Mucosa of descending colon (tissue), 3 donors: ENCODE results near the gene LRRC9. TPM values are rescaled to one million over a fixed set of nuclear protein-coding genes. Genes with fewer than 3 reads are reported as not detected.

Source experiments
- ATAC-seq: fragments of 200-7000 bp; cut with Tn5 transposase; one replicate; pipeline ENCODE4 v1.9.1; 2020; ENCODE audit warnings: mild to moderate bottlenecking, moderate library complexity
- DNase-seq, 3 donors: peaks; one replicate each; pipeline ENCODE4 v3.0.0-alpha.2; 2020
- H3K36me3 ChIP-seq: fragments of 200-600 bp; one replicate; pipeline ENCODE4 v1.8.0; 2021; ENCODE audit warnings: low read depth, mild to moderate bottlenecking
- H3K4me1 ChIP-seq: fragments of 200-600 bp; one replicate; pipeline ENCODE4 v1.8.0; 2021; ENCODE audit warnings: low read depth, mild to moderate bottlenecking
- H3K4me3 ChIP-seq: fragments of 200-600 bp; one replicate; pipeline ENCODE4 v1.8.0; 2021; ENCODE audit warnings: mild to moderate bottlenecking
- H3K9me3 ChIP-seq: fragments of 200-600 bp; one replicate; pipeline ENCODE4 v1.8.0; 2021; ENCODE audit warnings: mild to moderate bottlenecking
- intact Hi-C, 2 donors: fragments of 100-400 bp; cut with DNase I in 1 of 2; cut with micrococcal nuclease in 1 of 2; formaldehyde crosslinking; loops; one replicate each; pipeline versions ENCODE4 v1.11.0 to v1.11.1; 2022; cut with DNase I, micrococcal nuclease
- total RNA-seq, 3 donors: library from RNA; stranded (reverse); fragmentation: NEBNext Ultra II Directional in 2 of 3; extraction: Animal tissue kit (Norgen Biotek cat#: 25700) in 2 of 3; gene quantifications; one replicate each; pipeline versions ENCODE4 v1.2.1 to v1.2.4, GENCODE V29; 2021 to 2023
- TF ChIP-seq, protein P1 (sequence below): fragments of 200-600 bp; IDR thresholded peaks from one replicate; pipeline ENCODE4 v1.8.0; 2022; ENCODE audit warnings: antibody characterized with exemption, mild to moderate bottlenecking
- donor health status: DM: no; HTN: no; CAD: no; lungs with moderate emphysema.
- donor health status: DM: no; HTN: no; CAD: no.
- donor health status: DM: no; HTN: yes; CAD: no.

LRRC9 gene
- total RNA-seq, 3 donors from 2014 or later = 0.58 TPM; not detected in 2

- Histone ChIP-seq H3K4me3 (no peak overlapping the region), H3K4me1 (no peaks in the 10 kb centered on the region), H3K9me3 (no peaks in the 10 kb centered on the region), H3K36me3 (no peaks in the 10 kb centered on the region)
- intact Hi-C loops = no loop called here
- DNase-seq = no peak
- TF ChIP-seq, protein P1, sequence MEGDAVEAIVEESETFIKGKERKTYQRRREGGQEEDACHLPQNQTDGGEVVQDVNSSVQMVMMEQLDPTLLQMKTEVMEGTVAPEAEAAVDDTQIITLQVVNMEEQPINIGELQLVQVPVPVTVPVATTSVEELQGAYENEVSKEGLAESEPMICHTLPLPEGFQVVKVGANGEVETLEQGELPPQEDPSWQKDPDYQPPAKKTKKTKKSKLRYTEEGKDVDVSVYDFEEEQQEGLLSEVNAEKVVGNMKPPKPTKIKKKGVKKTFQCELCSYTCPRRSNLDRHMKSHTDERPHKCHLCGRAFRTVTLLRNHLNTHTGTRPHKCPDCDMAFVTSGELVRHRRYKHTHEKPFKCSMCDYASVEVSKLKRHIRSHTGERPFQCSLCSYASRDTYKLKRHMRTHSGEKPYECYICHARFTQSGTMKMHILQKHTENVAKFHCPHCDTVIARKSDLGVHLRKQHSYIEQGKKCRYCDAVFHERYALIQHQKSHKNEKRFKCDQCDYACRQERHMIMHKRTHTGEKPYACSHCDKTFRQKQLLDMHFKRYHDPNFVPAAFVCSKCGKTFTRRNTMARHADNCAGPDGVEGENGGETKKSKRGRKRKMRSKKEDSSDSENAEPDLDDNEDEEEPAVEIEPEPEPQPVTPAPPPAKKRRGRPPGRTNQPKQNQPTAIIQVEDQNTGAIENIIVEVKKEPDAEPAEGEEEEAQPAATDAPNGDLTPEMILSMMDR = no peak
- ATAC-seq = no peak
These were observed 24.2 kb upstream of the LRRC9 start for GRCh38 chr14:59895721-59896120.

- Histone ChIP-seq H3K4me3 (no peak overlapping the region), H3K4me1 (no peaks in the 10 kb centered on the region)
- DNase-seq = peak in 1 of 3 donors; percentile 53
These were observed 22.1 kb upstream of the LRRC9 start for GRCh38 chr14:59897757-59898383.

DNA sequence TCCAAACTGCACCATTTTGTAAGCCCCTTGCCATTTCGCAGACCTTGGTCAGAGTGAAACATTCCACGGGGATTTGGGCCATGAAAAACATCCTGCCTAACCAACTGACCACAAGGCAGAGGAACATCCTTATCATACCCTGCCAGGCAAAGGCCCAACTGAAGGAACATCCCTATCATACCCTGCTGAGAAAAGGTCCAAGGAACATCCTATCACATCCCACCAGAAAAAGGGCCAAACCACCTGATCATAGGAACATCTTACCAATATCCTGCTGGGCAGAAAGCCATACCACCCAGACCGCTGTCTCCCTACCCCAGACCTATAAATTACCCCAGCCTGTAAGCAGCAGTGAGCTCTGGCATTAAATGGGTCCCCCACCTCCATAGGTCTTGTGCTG, 19.4 kb upstream of the LRRC9 start:
- Histone ChIP-seq H3K4me3 (no peak overlapping the region), H3K36me3 (no peaks in the 10 kb centered on the region), H3K9me3 (no peaks in the 10 kb centered on the region), H3K4me1 (no peaks in the 10 kb centered on the region)
- intact Hi-C loops = no loop called here
- no peak for ATAC-seq
- no peak for DNase-seq
- TF ChIP-seq, protein P1 = no peak

More at GRCh38 chr14:59897757-59898383, 22.1 kb upstream of the LRRC9 start:
- intact Hi-C loops = no loop called here
- Histone ChIP-seq H3K9me3 (no peaks in the 10 kb centered on the region), H3K36me3 (no peaks in the 10 kb centered on the region)
- TF ChIP-seq, protein P1 = no peak
- ATAC-seq = peak; percentile 56

GRCh38 chr14:59904184-59904583, 15.8 kb upstream of the LRRC9 start:
- Histone ChIP-seq H3K4me3 (no peak overlapping the region), H3K4me1 (no peaks in the 10 kb centered on the region), H3K9me3 (no peaks in the 10 kb centered on the region), H3K36me3 (no peaks in the 10 kb centered on the region)
- intact Hi-C loops = no loop called here
- TF ChIP-seq, protein P1 = no peak
- no peak for ATAC-seq
- DNase-seq = no peak

DNA sequence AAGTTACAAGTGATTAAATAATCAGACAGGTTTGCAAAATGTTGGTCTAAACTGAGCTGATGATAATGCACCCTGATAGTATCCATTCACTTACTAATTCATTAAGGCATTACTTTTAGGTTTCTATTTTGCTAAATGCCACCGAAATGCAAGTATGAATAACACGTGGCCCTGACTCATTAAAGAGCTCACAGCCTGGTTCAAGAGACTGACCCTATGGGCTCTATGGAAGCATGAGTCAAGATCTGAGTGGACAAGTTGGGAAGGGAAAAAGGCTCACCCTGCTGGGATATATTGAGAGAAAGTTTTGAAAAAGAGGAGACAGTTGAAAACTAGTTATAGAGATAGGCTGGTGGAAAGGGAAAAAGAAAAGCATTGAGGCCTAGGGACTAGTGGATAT, 14.8 kb upstream of the LRRC9 start:
- DNase-seq (no peak), ATAC-seq (no peak)
- no peaks in the 10 kb centered on the region for H3K36me3 ChIP-seq
- no peaks in the 10 kb centered on the region for H3K4me1 ChIP-seq
- no peak overlapping the region for H3K4me3 ChIP-seq
- TF ChIP-seq, protein P1 = no peak
- intact Hi-C loops = no loop called here
- no peaks in the 10 kb centered on the region for H3K9me3 ChIP-seq

- TF ChIP-seq, protein P1 = no peak
- Histone ChIP-seq H3K9me3 (no peaks in the 10 kb centered on the region), H3K36me3 (no peaks in the 10 kb centered on the region), H3K4me3 (no peak overlapping the region), H3K4me1 (no peaks in the 10 kb centered on the region)
- DNase-seq = no peak
- intact Hi-C loops = no loop called here
- ATAC-seq = no peak
These were observed 7.5 kb upstream of the LRRC9 start for GRCh38 chr14:59912443-59912842.
